UCSD-AML1 (cell line): ENCODE measurements around the gene NAV1.
"Not testable (repeated sequence)": the region's sequence is repeated elsewhere in the genome, so short reads cannot be mapped to it uniquely, and the experiment has no call there.

Experiments
- DNase-seq: peaks from one replicate; lab custom pipeline; 2025; ENCODE audit not compliant: unreplicated experiment; lab: John Stamatoyannopoulos, UW

NAV1 gene

GRCh38 chr1:201563941-201564340 is 25.0 kb downstream of the NAV1 start:
- DNase-seq, result no peak

GRCh38 chr1:201565024-201565730 is 26.2 kb downstream of the NAV1 start:
- DNase-seq, result no peak

- no peak for DNase-seq
Observed at GRCh38 chr1:201565771-201566528, 27.0 kb downstream of the NAV1 start.

- DNase-seq, result no peak
Observed at GRCh38 chr1:201566529-201566823, 27.5 kb downstream of the NAV1 start.

GRCh38 chr1:201566933-201567801 is 28.2 kb downstream of the NAV1 start:
- DNase-seq, result peak; percentile 51

- no peak for DNase-seq
Observed at GRCh38 chr1:201568265-201568664, 29.3 kb downstream of the NAV1 start.

GRCh38 chr1:201568859-201569294 is 29.9 kb downstream of the NAV1 start:
- peak; percentile 48 for DNase-seq

- no peak for DNase-seq
Observed at GRCh38 chr1:201570181-201570885, 31.4 kb downstream of the NAV1 start.

GRCh38 chr1:201570886-201571624 is 32.1 kb downstream of the NAV1 start:
- DNase-seq, result no peak

GRCh38 chr1:201573030-201573429 is 34.1 kb downstream of the NAV1 start:
- no peak for DNase-seq

GRCh38 chr1:201573923-201574322 is 35.0 kb downstream of the NAV1 start:
- DNase-seq, result no peak

- DNase-seq, result no peak
Observed at GRCh38 chr1:201575912-201576311, 37.0 kb downstream of the NAV1 start.

GRCh38 chr1:201576914-201577313 is 38.0 kb downstream of the NAV1 start:
- DNase-seq, result no peak

- DNase-seq, result peak; percentile 42
Observed at GRCh38 chr1:201578008-201578888, 39.3 kb downstream of the NAV1 start.

GRCh38 chr1:201581371-201581770 is 42.4 kb downstream of the NAV1 start:
- not testable (repeated sequence) for DNase-seq

- no peak for DNase-seq
Observed at GRCh38 chr1:201582705-201583442, 43.9 kb downstream of the NAV1 start.

- DNase-seq, result no peak
Observed at GRCh38 chr1:201583663-201584062, 44.7 kb downstream of the NAV1 start.

GRCh38 chr1:201584471-201585092 is 45.7 kb downstream of the NAV1 start:
- DNase-seq, result peak; percentile 39
